ENCODE data around the gene GTF2F2.

DNA sequence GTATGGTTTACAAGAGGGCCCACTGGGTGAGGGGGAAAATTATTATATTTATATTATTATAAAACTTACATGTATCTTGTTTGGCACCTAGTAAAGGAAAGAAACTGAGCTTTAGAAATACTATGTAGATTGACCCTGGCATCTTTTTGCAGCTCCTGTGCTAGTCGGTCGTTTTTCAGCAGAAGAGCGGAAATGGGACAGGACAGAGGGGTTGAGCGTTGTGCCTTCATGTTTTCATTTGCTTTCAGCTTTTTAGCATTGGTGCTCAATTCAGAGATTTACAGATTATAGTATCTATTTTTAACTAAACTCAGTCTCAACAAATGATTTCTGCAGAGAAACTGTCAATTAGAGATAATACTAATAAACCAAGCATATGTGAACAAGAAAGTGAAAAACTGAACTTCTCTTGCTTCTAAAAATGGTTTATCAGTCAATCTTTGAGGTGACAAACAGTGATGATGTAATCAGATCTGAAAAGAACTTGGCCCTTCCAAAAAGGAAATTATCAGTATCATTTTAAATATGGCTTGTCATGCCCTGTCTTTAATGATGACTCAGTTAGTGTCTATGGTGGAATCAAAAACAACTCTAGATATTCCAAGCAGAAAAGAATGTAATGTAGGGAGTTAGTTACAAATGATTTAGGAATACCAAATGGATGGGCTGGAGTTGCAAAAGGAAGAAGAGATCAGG is 137.5 kb downstream of the GTF2F2 start:
- TF ChIP-seq, protein P1, sequence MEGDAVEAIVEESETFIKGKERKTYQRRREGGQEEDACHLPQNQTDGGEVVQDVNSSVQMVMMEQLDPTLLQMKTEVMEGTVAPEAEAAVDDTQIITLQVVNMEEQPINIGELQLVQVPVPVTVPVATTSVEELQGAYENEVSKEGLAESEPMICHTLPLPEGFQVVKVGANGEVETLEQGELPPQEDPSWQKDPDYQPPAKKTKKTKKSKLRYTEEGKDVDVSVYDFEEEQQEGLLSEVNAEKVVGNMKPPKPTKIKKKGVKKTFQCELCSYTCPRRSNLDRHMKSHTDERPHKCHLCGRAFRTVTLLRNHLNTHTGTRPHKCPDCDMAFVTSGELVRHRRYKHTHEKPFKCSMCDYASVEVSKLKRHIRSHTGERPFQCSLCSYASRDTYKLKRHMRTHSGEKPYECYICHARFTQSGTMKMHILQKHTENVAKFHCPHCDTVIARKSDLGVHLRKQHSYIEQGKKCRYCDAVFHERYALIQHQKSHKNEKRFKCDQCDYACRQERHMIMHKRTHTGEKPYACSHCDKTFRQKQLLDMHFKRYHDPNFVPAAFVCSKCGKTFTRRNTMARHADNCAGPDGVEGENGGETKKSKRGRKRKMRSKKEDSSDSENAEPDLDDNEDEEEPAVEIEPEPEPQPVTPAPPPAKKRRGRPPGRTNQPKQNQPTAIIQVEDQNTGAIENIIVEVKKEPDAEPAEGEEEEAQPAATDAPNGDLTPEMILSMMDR (IDR thresholded peaks at IDR 0.05; ENCODE audit: low read depth, low read length) = no peak
- TF ChIP-seq EZH2phosphoT487 (IDR thresholded peaks at IDR 0.05; ENCODE audit: low read depth) = no peak
